OCI-LY3 (cell line): Measurements from ENCODE around the gene OGFOD2.

ENCODE experiments used
- H2AFZ ChIP-seq: fragments of 200-600, 300-600 bp; shearing (Covaris generic); 2 replicates; pipeline ENCODE4 v1.6.0; 2014; ENCODE audit warnings: antibody characterized with exemption, low read depth, low read length
- H3K27ac ChIP-seq: fragments of 200-600, 300-600 bp; sonication (generic); 2 replicates; pipeline ENCODE4 v1.5.1; 2014; ENCODE audit warnings: mild to moderate bottlenecking, low read length, moderate library complexity, mixed read lengths
- H3K27me3 ChIP-seq: fragments of 200-600, 300-600 bp; sonication (generic); 2 replicates; pipeline ENCODE4 v1.6.1; 2014; ENCODE audit warnings: low read depth, low read length, mixed read lengths
- H3K36me3 ChIP-seq: fragments of 200-600, 300-600 bp; sonication (generic); replicated peaks from 2 replicates; pipeline ENCODE3; 2014; ENCODE audit warnings: low read depth, low read length, mixed read lengths
- H3K4me1 ChIP-seq: fragments of 300-600, 200-600 bp; sonication (generic); 2 replicates; pipeline ENCODE4 v1.6.1; 2014; ENCODE audit warnings: low read length, mixed read lengths
- H3K4me2 ChIP-seq: fragments of 200-600, 300-600 bp; sonication (generic); 2 replicates; pipeline ENCODE4 v1.6.1; 2014; ENCODE audit warnings: low read length, mixed read lengths
- H3K4me3 ChIP-seq: fragments of 300-600, 200-600 bp; sonication (generic); 2 replicates; pipeline ENCODE4 v1.5.1; 2014; ENCODE audit warnings: antibody characterized with exemption, mild to moderate bottlenecking, low read length, moderate library complexity
- H3K79me2 ChIP-seq: fragments of 300-600, 200-600 bp; shearing (Covaris generic); 2 replicates; pipeline ENCODE4 v1.6.1; 2014; ENCODE audit warnings: mild to moderate bottlenecking, low read length, mixed read lengths
- H3K9ac ChIP-seq: fragments of 300-600, 200-600 bp; shearing (Covaris generic); 2 replicates; pipeline ENCODE4 v1.6.0; 2014; ENCODE audit warnings: mild to moderate bottlenecking, low read length, moderate library complexity
- H3K9me3 ChIP-seq: fragments of 200-600, 300-600 bp; shearing (Covaris generic); 2 replicates; pipeline ENCODE4 v1.6.1; 2014; ENCODE audit warnings: low read length, mixed read lengths; ENCODE audit not compliant: insufficient read depth
- H4K20me1 ChIP-seq: fragments of 200-600, 300-600 bp; sonication (generic); 2 replicates; pipeline ENCODE4 v1.6.1; 2016; ENCODE audit warnings: low read length, mixed read lengths; ENCODE audit not compliant: insufficient read depth
- EZH2phosphoT487 ChIP-seq: fragments of 200-600 bp; shearing (Covaris generic); IDR thresholded peaks from 2 replicates; pipeline ENCODE4 v1.6.1; 2018; ENCODE audit warnings: antibody characterized with exemption, mixed run types, low read depth
- TF ChIP-seq, protein P1 (sequence below): fragments of 200-600, 300-600 bp; sonication (generic); IDR thresholded peaks from 2 replicates; pipeline ENCODE4 v1.5.1; 2014; ENCODE audit warnings: antibody characterized with exemption, low read length, low read depth

OGFOD2 gene

DNA sequence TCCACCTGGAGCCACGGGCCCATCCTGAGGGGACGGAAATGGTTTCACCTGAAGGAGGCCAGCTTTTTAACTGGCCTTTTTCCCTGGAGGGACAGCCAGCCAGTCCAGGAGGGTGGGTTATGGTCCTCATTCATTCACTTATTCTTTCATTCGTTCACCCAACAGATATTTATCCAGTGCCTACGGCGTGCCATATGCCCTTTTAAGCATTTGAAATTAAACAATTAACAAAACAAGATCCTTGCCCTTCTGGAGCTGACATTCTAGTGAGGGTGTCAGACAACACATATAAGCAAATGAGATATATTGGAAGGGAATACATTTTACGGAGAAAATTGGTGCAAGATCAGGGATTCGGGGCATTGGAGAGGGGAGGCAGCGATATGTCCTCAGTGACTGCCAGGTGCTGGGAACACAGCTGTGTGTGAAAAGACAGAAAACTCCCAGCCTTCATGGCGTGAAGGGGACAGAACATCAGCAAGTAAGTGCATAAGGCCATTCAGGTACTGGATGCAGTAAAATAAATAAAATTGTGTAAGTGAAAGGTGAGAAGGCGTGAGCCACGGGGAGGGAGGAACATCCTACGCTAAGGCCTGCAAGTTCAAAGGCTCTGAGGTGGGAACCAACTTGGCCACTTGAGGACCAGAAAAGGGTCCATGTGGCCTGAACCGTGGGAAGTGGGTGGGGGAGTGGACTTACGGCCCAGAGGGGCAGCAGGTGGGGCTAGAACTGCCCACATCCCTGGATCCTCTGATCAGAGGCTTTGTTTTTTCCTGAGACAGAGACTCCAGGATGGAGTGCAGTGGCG, 8.1 kb upstream of the OGFOD2 start:
- Histone ChIP-seq H3K4me2 (no peak overlapping the region), H3K4me1 (no peaks in the 10 kb centered on the region), H3K9me3 (no peaks in the 10 kb centered on the region), H3K36me3 (no peaks in the 10 kb centered on the region), H3K9ac (no peak overlapping the region), H3K27ac (no peak overlapping the region), H3K27me3 (no peaks in the 10 kb centered on the region), H4K20me1 (no peaks in the 10 kb centered on the region), H3K79me2 (no peaks in the 10 kb centered on the region), H3K4me3 (no peak overlapping the region), H2AFZ (no peak overlapping the region)
- TF ChIP-seq, protein P1, sequence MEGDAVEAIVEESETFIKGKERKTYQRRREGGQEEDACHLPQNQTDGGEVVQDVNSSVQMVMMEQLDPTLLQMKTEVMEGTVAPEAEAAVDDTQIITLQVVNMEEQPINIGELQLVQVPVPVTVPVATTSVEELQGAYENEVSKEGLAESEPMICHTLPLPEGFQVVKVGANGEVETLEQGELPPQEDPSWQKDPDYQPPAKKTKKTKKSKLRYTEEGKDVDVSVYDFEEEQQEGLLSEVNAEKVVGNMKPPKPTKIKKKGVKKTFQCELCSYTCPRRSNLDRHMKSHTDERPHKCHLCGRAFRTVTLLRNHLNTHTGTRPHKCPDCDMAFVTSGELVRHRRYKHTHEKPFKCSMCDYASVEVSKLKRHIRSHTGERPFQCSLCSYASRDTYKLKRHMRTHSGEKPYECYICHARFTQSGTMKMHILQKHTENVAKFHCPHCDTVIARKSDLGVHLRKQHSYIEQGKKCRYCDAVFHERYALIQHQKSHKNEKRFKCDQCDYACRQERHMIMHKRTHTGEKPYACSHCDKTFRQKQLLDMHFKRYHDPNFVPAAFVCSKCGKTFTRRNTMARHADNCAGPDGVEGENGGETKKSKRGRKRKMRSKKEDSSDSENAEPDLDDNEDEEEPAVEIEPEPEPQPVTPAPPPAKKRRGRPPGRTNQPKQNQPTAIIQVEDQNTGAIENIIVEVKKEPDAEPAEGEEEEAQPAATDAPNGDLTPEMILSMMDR: no peak
- TF ChIP-seq EZH2phosphoT487: no peak

DNA sequence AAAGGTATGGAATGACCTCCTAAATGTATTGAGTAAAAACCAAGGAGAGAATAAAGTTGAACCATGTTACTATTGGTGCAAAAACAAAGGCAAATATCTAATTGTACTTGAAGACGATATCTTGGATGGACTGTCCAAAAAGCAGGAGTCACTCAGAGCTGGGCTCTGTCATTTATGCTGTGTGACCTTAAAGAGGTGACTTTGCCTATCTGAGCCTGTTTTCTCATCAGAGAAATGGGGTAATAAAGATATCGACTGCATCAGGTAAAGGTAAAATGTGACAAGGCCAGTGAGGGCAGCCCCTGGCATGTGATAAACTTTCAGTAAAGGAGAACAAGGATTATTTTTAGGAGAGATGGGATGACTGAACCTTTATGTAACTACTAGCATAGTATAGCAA, 6.9 kb upstream of the OGFOD2 start:
- Histone ChIP-seq H3K9me3 (no peaks in the 10 kb centered on the region), H3K27me3 (no peaks in the 10 kb centered on the region), H3K79me2 (no peaks in the 10 kb centered on the region), H3K4me2 (no peak overlapping the region), H3K4me3 (no peak overlapping the region), H3K9ac (no peak overlapping the region), H3K4me1 (no peaks in the 10 kb centered on the region), H3K27ac (no peak overlapping the region), H4K20me1 (no peaks in the 10 kb centered on the region), H2AFZ (no peak overlapping the region), H3K36me3 (no peaks in the 10 kb centered on the region)
- TF ChIP-seq EZH2phosphoT487: no peak
- TF ChIP-seq, protein P1: no peak

DNA sequence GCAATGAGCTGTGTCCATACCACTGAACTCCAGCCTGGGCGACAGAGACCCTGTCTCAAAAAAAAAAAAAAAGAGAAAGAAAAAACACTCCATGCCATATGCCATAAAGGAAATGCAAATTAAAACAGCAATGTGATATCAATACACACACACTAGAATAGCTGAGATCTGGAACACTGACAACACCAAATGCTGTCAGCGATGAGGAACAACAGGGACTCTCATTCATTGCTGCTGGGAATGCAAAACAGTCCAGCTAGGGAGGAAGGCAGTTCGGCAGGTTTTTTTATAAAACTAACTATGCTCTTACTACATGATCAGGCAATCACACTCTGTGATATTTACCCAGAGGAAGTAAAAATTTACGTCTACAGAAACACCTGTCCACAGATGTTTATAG, 5.4 kb upstream of the OGFOD2 start:
- no peaks in the 10 kb centered on the region for H3K4me1 ChIP-seq
- no peak overlapping the region for H3K27ac ChIP-seq
- no peak overlapping the region for H3K4me2 ChIP-seq
- no peak overlapping the region for H3K4me3 ChIP-seq
- H3K27me3 ChIP-seq: no peaks in the 10 kb centered on the region
- H4K20me1 ChIP-seq: no peaks in the 10 kb centered on the region
- no peak for TF ChIP-seq EZH2phosphoT487
- TF ChIP-seq, protein P1: no peak
- H2AFZ ChIP-seq: no peak overlapping the region
- no peaks in the 10 kb centered on the region for H3K36me3 ChIP-seq
- H3K9me3 ChIP-seq: no peaks in the 10 kb centered on the region
- no peak overlapping the region for H3K9ac ChIP-seq
- H3K79me2 ChIP-seq: no peaks in the 10 kb centered on the region

DNA sequence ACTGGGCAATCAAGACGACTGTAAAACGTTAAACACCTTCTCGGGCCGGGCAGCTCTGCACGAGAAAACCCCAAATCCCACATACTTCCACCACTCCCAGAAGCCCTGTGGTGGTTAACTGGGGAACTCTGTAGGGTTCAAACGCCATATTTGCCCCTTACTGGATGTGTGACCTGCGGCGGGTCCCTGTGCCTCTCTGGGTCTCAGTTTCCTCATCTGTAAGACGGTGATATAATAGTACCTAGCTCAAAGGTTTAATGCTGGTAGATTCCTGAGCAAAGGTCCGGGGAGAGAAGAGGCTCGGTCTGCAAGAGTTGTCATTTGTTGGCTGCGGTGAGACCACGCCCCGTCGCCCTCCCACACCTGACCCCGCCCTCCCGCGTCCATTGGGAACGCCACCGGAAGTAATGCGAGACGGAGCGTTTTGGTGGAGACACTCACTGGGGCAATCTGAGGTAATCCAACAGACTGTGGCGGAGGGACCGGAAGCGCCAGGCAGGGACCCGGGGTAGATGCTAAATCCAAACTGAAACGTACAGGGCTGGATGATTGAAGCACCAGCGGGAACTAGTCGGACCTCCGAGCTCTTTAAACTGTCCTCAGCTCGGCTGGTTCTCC, 661 bp upstream of the OGFOD2 start:
- no peak for TF ChIP-seq EZH2phosphoT487
- TF ChIP-seq, protein P1: no peak
- Histone ChIP-seq H3K36me3 (no peaks in the 10 kb centered on the region), H3K79me2 (peaks cover 14% of the 10 kb centered on the region), H2AFZ (peak overlapping the region; percentile 98), H3K4me3 (peak overlapping the region; percentile 89), H3K9ac (peak overlapping the region; percentile 99), H3K27me3 (no peaks in the 10 kb centered on the region), H3K4me1 (peaks cover 10% of the 10 kb centered on the region), H3K9me3 (no peaks in the 10 kb centered on the region), H3K27ac (peak overlapping the region; percentile 89), H4K20me1 (no peaks in the 10 kb centered on the region), H3K4me2 (peak overlapping the region; percentile 97)
